PFSK-1 (cell line): ENCODE data around the gene KCNK3.

ENCODE experiments used
- POLR2AphosphoS5 ChIP-seq: IDR thresholded peaks from 2 replicates; pipeline ENCODE4 v1.6.1; 2012; ENCODE audit warnings: low read depth, mild to moderate bottlenecking, control low read depth, low read length, moderate library complexity
- REST ChIP-seq, 2 experiments: IDR thresholded peaks; 2 replicates each; pipeline versions ENCODE4 v1.6.1 to v1.8.0; 2011 to 2012; ENCODE audit warnings: low read depth in 2 of 2, low read length in 2 of 2, control low read depth in 1 of 2, inconsistent platforms in 1 of 2, mild to moderate bottlenecking in 1 of 2, moderate library complexity in 1 of 2; ENCODE audit not compliant: insufficient read depth in 1 of 2

DNA sequence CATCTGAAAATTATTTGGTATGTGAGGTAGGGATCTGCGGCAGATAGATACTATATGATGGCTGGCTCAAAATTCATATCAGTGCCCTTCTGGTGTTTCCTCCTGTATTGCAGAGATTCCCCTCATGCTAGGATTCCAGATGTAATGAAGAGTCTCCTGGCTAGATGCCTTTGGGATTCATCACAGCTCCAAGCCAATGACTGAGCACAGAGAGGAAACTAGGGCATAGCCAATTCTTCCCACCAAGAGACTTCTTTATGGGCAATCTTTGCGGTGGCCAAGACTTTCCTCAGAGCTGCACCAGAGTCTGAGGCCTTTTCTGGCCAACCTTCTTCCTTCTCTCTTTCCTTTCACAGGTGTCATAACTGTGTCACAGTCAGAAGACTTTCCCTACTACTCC is 25.9 kb upstream of the KCNK3 start:
- TF ChIP-seq REST (IDR thresholded peaks at IDR 0.05; ENCODE audit: insufficient read depth in 1 of 2, low read depth in 2 of 2, low read length in 2 of 2) (no peak), POLR2AphosphoS5 (no peak)
